Calu3 (cell line): ENCODE data around the gene SLIT3. TPM values are rescaled to one million over a fixed set of nuclear protein-coding genes. Genes with fewer than 3 reads are reported as not detected.

ENCODE experiments used
- BruUV-seq: library from RNA; stranded (reverse); fragments of 400-500 nt; replicated peaks from 2 replicates; lab custom pipeline; 2021; lab: Mats Ljungman, UMichigan
- CTCF ChIA-PET: fragments of 300-600 bp; sonication (Branson Sonifier 250); formaldehyde crosslinking; loops from one replicate; lab custom pipeline; 2022; ENCODE audit warnings: antibody characterized with exemption; lab: Charles Lee
- DNase-seq: peaks from one replicate; pipeline ENCODE4 v3.0.0; 2022
- H3K27ac Mint-ChIP-seq: one replicate; pipeline ENCODE4 v1.8.0; 2022; ENCODE audit warnings: mixed read lengths; ENCODE audit not compliant: unreplicated experiment
- H3K27me3 Mint-ChIP-seq: one replicate; pipeline ENCODE4 v1.8.0; 2022; ENCODE audit warnings: mixed read lengths; ENCODE audit not compliant: unreplicated experiment
- H3K36me3 Mint-ChIP-seq: one replicate; pipeline ENCODE4 v1.8.0; 2022; ENCODE audit warnings: mild to moderate bottlenecking, moderate library complexity, mixed read lengths; ENCODE audit not compliant: insufficient read depth, unreplicated experiment
- H3K4me1 Mint-ChIP-seq: one replicate; pipeline ENCODE4 v1.8.0; 2022; ENCODE audit warnings: mild to moderate bottlenecking, low read depth, mixed read lengths; ENCODE audit not compliant: unreplicated experiment
- H3K4me3 Mint-ChIP-seq: one replicate; pipeline ENCODE4 v1.8.0; 2022; ENCODE audit warnings: mild to moderate bottlenecking, low read depth, moderate library complexity, mixed read lengths; ENCODE audit not compliant: unreplicated experiment
- H3K9me3 Mint-ChIP-seq: one replicate; pipeline ENCODE4 v1.8.0; 2022; ENCODE audit warnings: low read depth, mixed read lengths; ENCODE audit not compliant: unreplicated experiment
- CTCF ChIP-seq: fragments of 200-600 bp; IDR thresholded peaks from one replicate; pipeline ENCODE4 v1.8.0; 2022; ENCODE audit warnings: antibody characterized with exemption; ENCODE audit not compliant: unreplicated experiment
- intact Hi-C: fragments of 100-400 bp; cut with micrococcal nuclease; formaldehyde crosslinking; loops from one replicate; pipeline ENCODE4 v1.10.0; 2022; ENCODE audit not compliant: unreplicated experiment
- total RNA-seq: library from RNA; stranded (reverse); gene quantifications from 2 replicates; pipeline ENCODE4 v1.2.3, GENCODE V29; 2022

The SLIT3 gene
- total RNA-seq, 1 experiment from 2014 or later = not detected

GRCh38 chr5:169343766-169344165 lies 42.8 kb upstream of the SLIT3 start:
- TF ChIP-seq CTCF = no peak
- H3K27ac Mint-ChIP-seq = no peak overlapping the region
- CTCF ChIA-PET = no interaction called here
- intact Hi-C loops = no loop called here
- no peak for DNase-seq
- no TSS peak for BruUV-seq
- no peaks in the 10 kb centered on the region for H3K36me3 Mint-ChIP-seq
- no peaks in the 10 kb centered on the region for H3K4me1 Mint-ChIP-seq
- no peak overlapping the region for H3K4me3 Mint-ChIP-seq
- peaks cover 7% of the 10 kb centered on the region for H3K9me3 Mint-ChIP-seq
- H3K27me3 Mint-ChIP-seq = no peaks in the 10 kb centered on the region

GRCh38 chr5:169341556-169341955 lies 40.6 kb upstream of the SLIT3 start:
- CTCF ChIA-PET = no interaction called here
- Mint-ChIP-seq H3K4me3 (no peak overlapping the region), H3K4me1 (no peaks in the 10 kb centered on the region), H3K27ac (no peak overlapping the region), H3K27me3 (no peaks in the 10 kb centered on the region), H3K9me3 (peaks cover 2% of the 10 kb centered on the region), H3K36me3 (no peaks in the 10 kb centered on the region)
- no peak for DNase-seq
- no TSS peak for BruUV-seq
- intact Hi-C loops = no loop called here
- no peak for TF ChIP-seq CTCF

- Mint-ChIP-seq H3K36me3 (no peaks in the 10 kb centered on the region), H3K4me1 (no peaks in the 10 kb centered on the region), H3K4me3 (no peak overlapping the region), H3K27me3 (no peaks in the 10 kb centered on the region), H3K27ac (no peak overlapping the region), H3K9me3 (peaks cover 4% of the 10 kb centered on the region)
- BruUV-seq = no TSS peak
- DNase-seq = no peak
- CTCF ChIA-PET = no interaction called here
- intact Hi-C loops = no loop called here
- no peak for TF ChIP-seq CTCF
Measured at GRCh38 chr5:169339869-169340268, 38.9 kb upstream of the SLIT3 start.

- no peak for TF ChIP-seq CTCF
- H3K4me3 Mint-ChIP-seq = no peak overlapping the region
Measured at GRCh38 chr5:169336242-169336641, 35.3 kb upstream of the SLIT3 start.

GRCh38 chr5:169335806-169336205 lies 34.9 kb upstream of the SLIT3 start:
- no peaks in the 10 kb centered on the region for H3K36me3 Mint-ChIP-seq
- peaks cover 9% of the 10 kb centered on the region for H3K9me3 Mint-ChIP-seq
- no TSS peak for BruUV-seq
- no peaks in the 10 kb centered on the region for H3K27me3 Mint-ChIP-seq
- no peak overlapping the region for H3K4me3 Mint-ChIP-seq
- DNase-seq = no peak
- intact Hi-C loops = no loop called here
- CTCF ChIA-PET = no interaction called here
- no peak overlapping the region for H3K27ac Mint-ChIP-seq
- H3K4me1 Mint-ChIP-seq = no peaks in the 10 kb centered on the region
- no peak for TF ChIP-seq CTCF

More at GRCh38 chr5:169336242-169336641, 35.3 kb upstream of the SLIT3 start:
- CTCF ChIA-PET = no interaction called here
- DNase-seq = no peak
- Mint-ChIP-seq H3K36me3 (no peaks in the 10 kb centered on the region), H3K9me3 (peaks cover 9% of the 10 kb centered on the region), H3K27ac (no peak overlapping the region), H3K4me1 (no peaks in the 10 kb centered on the region), H3K27me3 (no peaks in the 10 kb centered on the region)
- intact Hi-C loops = no loop called here
- no TSS peak for BruUV-seq
